HG03097 (cell line): Measurements from ENCODE around the gene CCR5.

Source experiments
- ATAC-seq: cut with Tn5 transposase; IDR thresholded peaks from one replicate; pipeline ENCODE4 v1.9.1; 2021; ENCODE audit not compliant: unreplicated experiment, low FRiP score

CCR5 gene

GRCh38 chr3:46356909-46357308 is 13.8 kb upstream of the CCR5 start:
- no peak for ATAC-seq

- no peak for ATAC-seq
These were observed 12.3 kb upstream of the CCR5 start for GRCh38 chr3:46358466-46358865.

GRCh38 chr3:46359733-46360493 is 10.8 kb upstream of the CCR5 start:
- no peak for ATAC-seq

GRCh38 chr3:46360907-46361306 is 9.8 kb upstream of the CCR5 start:
- ATAC-seq: no peak

GRCh38 chr3:46361408-46362283 is 9.1 kb upstream of the CCR5 start:
- ATAC-seq: no peak

- no peak for ATAC-seq
These were observed 5.7 kb upstream of the CCR5 start for GRCh38 chr3:46365041-46365440.

GRCh38 chr3:46365737-46366524 is 4.8 kb upstream of the CCR5 start:
- ATAC-seq: no peak

- ATAC-seq: no peak
These were observed 2.9 kb upstream of the CCR5 start for GRCh38 chr3:46367811-46368210.

GRCh38 chr3:46368569-46368968 is 2.2 kb upstream of the CCR5 start:
- no peak for ATAC-seq

- ATAC-seq: no peak
These were observed 1.6 kb upstream of the CCR5 start for GRCh38 chr3:46369151-46369550.

- no peak for ATAC-seq
These were observed 1.0 kb upstream of the CCR5 start for GRCh38 chr3:46369675-46370132.

- no peak for ATAC-seq
These were observed 984 bp downstream of the CCR5 start for GRCh38 chr3:46371519-46372340.

GRCh38 chr3:46372492-46373359 is 2.0 kb downstream of the CCR5 start:
- ATAC-seq: no peak

GRCh38 chr3:46374755-46375154 is 4.0 kb downstream of the CCR5 start:
- no peak for ATAC-seq

GRCh38 chr3:46375218-46375617 is 4.5 kb downstream of the CCR5 start:
- no peak for ATAC-seq

- no peak for ATAC-seq
These were observed 5.1 kb downstream of the CCR5 start for GRCh38 chr3:46375814-46376213.

- ATAC-seq: no peak
These were observed 7.7 kb downstream of the CCR5 start for GRCh38 chr3:46378426-46378942.

- ATAC-seq: no peak
These were observed 9.9 kb downstream of the CCR5 start for GRCh38 chr3:46380471-46381221.
